GM18870 (cell line): ENCODE results near the gene BAIAP2.

Source experiments
- ATAC-seq: cut with Tn5 transposase; IDR thresholded peaks from one replicate; pipeline ENCODE4 v1.9.1; 2021; ENCODE audit warnings: moderate library complexity; ENCODE audit not compliant: unreplicated experiment

BAIAP2 gene

DNA sequence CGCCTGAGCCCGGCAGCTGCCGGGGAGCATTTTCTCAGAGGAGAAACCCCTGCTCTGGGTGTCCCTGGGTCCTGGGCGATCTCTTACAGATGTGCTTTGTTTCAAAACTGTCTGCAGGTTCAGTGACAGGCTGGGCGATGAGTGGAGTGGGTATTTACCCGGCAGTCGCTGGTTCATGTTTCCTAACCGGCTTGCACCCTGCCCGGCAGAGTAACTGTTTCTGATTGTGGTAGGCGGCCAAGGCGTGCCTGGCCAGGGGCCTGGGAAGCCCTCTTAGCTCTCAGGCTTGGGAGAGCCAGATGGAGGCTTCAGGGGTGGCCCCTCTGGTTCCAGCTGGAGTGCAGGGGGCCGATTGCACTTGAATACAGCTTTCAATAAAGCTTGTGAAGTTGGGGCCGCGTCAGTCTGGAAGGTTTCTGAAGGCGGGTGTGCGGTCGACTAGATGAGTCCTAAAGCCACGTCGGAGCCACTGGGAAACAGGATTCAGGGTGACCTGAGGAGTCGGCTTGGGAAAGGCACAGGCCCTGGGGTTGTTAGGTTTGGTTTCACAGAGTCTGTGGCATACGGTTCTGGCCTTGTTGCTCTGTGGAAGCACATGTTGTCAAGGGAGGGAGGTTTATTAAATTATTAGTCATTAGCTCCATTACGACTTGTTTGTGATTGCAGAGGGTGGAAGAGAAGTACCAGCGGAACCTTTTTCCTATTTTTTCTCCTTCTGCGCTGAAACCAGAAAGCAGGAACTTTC lies 1.4 kb downstream of the BAIAP2 start:
- ATAC-seq = no peak

- ATAC-seq = no peak
These were observed 2.3 kb downstream of the BAIAP2 start for GRCh38 chr17:81037026-81037797.

DNA sequence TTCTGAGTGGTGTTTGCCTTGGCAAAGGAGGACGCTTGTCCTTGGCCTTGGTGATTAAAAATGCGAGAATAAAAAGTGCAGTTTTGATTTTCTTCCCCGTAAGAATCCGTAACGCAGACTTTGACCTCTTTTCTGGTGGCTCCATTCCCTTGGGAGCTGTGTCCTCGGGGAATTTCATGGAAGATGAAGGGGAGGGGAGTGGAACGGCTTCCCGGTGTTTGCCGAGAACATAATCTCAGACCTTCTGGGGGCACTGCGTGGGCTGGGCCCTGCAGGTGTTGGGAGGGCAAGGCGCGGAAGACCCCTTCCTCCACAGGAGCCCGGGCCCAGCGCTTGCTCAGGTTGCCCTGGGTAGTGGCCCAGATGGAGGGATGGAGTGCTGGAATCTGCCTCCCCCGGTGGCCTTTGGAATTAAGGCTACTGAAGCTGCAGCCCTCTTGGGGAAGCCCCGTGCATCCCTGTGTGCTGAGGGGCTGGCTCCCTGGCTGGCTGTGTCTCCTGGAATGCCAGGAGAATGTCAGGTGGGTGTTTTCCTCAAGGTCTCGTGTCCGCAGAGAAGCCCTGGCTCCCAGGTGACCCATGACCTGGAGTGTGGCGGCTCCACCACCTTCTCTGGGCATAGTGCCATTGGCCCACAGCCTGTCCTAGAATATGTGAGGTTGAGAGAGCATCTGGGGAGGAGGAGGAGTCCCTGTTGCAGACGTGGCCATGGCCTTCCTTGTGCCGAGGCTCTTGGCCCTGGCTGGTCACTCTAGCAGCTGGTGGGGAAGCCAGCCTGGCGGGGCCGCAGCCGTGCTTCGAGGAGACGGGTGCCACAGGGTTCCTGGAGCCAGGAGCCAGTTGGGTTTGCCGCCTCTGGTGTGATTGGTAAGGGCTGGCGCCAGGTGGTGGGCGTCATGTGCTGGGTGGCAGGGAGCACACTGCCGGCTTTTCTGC lies 3.1 kb downstream of the BAIAP2 start:
- no peak for ATAC-seq

DNA sequence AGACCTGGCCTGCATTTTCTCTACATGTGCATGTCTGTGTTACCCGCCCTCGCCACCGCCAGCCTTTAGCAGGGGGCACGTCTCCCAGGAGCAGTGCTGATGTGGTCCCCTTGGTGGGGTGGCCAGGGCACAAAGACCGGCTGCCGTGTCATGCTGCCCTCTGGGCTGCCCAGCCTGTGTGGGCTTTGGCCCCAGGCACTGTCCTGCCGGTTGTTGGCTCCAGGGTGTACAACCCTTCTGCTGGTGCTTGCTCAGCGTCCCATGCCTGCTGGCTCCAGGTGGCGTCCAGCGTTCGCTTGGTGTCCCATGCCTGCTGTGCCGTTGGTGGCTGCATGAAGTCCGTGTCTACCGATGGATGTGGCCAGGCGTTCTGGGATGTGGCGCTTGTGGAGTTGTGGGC lies 4.1 kb downstream of the BAIAP2 start:
- ATAC-seq = no peak

- ATAC-seq = no peak
These were observed 5.2 kb downstream of the BAIAP2 start for GRCh38 chr17:81039854-81040758.

- ATAC-seq = no peak
These were observed 5.9 kb downstream of the BAIAP2 start for GRCh38 chr17:81040791-81041337.

DNA sequence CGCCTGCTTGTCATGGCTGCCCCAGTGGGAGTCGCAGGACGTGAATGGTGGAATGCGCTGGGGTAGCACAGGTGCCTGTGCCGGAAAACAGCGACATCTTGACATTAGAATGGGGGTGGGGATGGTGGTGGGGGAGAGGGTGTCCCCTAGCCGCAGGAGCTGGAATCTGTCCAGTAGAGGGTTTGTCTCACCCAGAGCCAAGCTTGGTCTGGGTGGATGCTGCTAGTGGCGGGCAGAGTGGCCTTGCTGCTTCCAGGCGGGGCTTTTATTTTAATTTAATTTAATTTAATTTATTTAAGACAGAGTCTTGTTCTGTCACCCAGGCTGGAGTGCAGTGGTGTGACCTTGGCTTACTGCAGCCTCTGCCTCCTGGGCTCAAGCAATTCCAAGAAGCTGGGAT lies 7.7 kb downstream of the BAIAP2 start:
- ATAC-seq = no peak

DNA sequence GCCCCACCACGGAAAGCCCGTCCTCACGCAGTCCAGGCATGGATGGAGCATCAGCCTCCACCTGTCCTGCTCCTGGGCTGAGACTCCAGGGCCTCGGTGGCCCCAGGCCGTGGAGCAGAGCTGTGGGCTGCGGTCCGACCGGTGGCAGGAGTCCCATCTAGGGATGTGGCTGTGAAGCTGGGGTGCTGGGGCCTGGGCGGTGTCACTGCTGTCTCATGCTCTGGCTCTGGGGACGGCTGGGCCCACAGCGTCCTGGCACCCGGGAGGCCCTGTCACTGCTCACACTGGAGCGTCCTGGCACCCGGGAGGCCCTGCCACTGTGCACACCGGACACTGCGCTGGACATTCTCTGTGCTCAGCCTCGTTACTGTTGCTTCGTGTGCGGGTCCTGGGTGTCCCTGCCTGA lies 8.4 kb downstream of the BAIAP2 start:
- ATAC-seq = no peak

DNA sequence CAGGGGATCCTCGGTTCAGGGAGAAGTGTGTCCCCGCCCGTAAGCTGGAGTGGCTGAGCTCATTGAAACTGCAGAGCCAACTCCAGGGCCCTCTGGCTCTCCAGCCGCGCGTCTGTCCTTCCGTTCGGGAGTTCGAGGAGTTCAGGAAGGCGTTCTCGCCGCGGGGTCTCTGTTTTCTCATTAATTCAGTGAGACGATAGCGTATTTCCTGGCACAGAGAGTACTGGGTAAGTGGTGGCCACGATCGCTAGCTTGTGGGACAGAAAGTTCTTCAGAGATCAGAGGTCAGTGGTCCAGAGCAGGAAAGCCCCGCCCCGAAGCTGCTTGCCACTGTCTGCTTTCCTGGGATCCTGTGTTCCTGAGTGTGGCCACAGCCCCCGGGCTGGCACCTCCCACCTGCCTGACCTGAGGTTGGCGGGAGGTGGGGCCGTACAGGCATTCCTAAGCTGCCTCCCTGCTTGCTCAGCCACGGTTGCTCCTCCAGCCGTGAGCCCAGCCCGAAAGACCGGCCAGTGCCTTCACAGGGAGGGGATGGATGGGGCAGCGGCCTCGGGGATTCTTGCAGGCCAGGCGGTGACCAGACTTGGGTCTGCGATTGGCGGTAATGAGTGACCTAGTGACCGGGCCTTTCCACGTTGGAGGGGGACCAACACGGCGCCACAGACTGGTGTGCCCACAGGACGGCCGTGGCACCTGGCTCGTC lies 8.9 kb downstream of the BAIAP2 start:
- no peak for ATAC-seq

- no peak for ATAC-seq
These were observed 9.4 kb downstream of the BAIAP2 start for GRCh38 chr17:81044428-81044763.

- ATAC-seq = no peak
These were observed 10.0 kb downstream of the BAIAP2 start for GRCh38 chr17:81044764-81045589.

- ATAC-seq = no peak
These were observed 10.7 kb downstream of the BAIAP2 start for GRCh38 chr17:81045590-81046095.

GRCh38 chr17:81046132-81046769 lies 11.3 kb downstream of the BAIAP2 start:
- ATAC-seq = no peak

DNA sequence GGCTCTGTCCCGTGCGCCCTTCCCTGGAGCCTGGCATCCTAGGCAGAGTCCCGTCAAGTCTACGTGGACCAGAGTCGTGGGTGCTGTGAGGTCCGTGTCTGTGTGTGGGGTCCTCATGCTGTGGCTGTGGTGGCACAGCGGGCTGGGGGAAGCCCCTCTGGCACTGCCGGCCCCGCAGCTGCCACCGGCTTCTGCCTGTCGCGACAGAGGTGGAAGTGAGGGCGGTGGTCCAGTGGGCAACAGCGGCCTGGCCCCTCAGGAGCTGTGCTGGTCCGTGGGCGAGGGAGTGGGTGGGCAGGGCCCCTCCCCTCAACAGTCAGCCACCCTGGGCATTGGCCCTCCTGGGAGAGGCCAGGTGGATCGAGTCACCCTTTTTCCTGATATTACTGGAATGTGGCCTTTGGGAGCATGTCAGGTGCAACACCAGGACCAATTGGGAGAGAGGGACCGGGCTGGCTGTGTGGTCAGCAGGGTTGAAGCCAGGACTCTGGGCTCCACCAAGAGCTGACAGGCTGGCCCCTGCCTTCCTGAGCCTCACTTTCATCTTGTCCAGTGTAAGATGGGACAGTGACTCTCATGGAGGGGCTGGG lies 11.9 kb downstream of the BAIAP2 start:
- no peak for ATAC-seq

- ATAC-seq = no peak
These were observed 13.9 kb downstream of the BAIAP2 start for GRCh38 chr17:81048827-81049371.

GRCh38 chr17:81049372-81049911 lies 14.5 kb downstream of the BAIAP2 start:
- ATAC-seq = no peak

DNA sequence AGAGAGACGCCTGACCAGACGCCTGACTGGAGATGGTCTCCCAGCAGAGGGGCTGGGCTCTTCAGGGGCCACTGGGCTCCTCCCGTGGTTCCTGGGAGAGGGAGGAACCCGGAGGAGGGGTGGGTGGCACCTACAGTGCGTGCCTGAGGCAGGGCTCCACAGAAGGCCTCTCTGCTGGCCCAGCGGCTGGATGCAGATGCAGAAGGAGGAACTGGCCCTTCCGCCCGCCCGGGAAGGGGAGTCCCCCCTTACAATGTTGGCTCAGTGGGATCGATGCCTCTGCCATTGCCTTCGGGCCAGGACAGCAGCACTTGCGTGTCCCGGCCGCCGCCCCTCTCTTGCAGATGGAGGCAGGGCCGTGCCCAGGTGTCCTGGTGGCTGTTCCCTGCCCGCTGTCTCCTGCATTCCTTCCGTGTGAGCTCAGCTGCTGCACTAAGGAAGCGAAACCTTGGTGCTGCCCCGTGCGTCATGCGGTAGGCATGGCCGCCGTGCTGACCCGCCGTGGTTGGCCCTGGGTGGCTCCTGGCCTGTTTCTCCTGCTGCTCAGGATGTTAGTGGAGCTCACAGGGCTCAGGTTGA lies 15.1 kb downstream of the BAIAP2 start:
- ATAC-seq = no peak
